HFFc6 (cell line): Measurements from ENCODE around the gene ZNF462. TPM values are rescaled to one million over a fixed set of nuclear protein-coding genes. Genes with fewer than 3 reads are reported as not detected.

Experiments
- DNase-seq: peaks from one replicate; pipeline ENCODE4 v3.0.0-alpha.2; 2018
- H3K27ac Mint-ChIP-seq: 2 replicates; pipeline ENCODE4 v1.8.0; 2020; ENCODE audit warnings: mild to moderate bottlenecking, mixed read lengths
- H3K27me3 Mint-ChIP-seq: 2 replicates; pipeline ENCODE4 v1.8.0; 2021; ENCODE audit warnings: mild to moderate bottlenecking, moderate library complexity, mixed read lengths; ENCODE audit not compliant: insufficient read depth
- H3K36me3 Mint-ChIP-seq: 2 replicates; pipeline ENCODE4 v1.8.0; 2021; ENCODE audit warnings: low read depth, mixed read lengths
- H3K4me1 Mint-ChIP-seq: 2 replicates; pipeline ENCODE4 v1.8.0; 2020; ENCODE audit warnings: low read depth, mixed read lengths
- H3K4me3 Mint-ChIP-seq: 2 replicates; pipeline ENCODE4 v1.8.0; 2020; ENCODE audit warnings: mild to moderate bottlenecking, moderate library complexity, mixed read lengths
- H3K9me3 Mint-ChIP-seq: 2 replicates; pipeline ENCODE4 v1.8.0; 2020; ENCODE audit warnings: mild to moderate bottlenecking, mixed read lengths
- total RNA-seq, 6 experiments: library from RNA; stranded (reverse); fragmentation: NEBNext Ultra II Directional; extraction: Animal tissue kit (Norgen Biotek cat#: 25700); gene quantifications; 2 replicates in 1 of 6; 3 replicates in 5 of 6; pipeline ENCODE4 v1.2.3, GENCODE V29; 2021
- TF ChIP-seq, protein P1 (sequence below): fragments of 200-600 bp; sonication (generic); IDR thresholded peaks from 2 replicates; pipeline ENCODE4 v1.5.0; 2021; ENCODE audit warnings: antibody characterized with exemption, mild to moderate bottlenecking

ZNF462 gene
- total RNA-seq, 6 experiments from 2014 or later, result 10.1 to 18.9 (median 15.6) TPM

DNA sequence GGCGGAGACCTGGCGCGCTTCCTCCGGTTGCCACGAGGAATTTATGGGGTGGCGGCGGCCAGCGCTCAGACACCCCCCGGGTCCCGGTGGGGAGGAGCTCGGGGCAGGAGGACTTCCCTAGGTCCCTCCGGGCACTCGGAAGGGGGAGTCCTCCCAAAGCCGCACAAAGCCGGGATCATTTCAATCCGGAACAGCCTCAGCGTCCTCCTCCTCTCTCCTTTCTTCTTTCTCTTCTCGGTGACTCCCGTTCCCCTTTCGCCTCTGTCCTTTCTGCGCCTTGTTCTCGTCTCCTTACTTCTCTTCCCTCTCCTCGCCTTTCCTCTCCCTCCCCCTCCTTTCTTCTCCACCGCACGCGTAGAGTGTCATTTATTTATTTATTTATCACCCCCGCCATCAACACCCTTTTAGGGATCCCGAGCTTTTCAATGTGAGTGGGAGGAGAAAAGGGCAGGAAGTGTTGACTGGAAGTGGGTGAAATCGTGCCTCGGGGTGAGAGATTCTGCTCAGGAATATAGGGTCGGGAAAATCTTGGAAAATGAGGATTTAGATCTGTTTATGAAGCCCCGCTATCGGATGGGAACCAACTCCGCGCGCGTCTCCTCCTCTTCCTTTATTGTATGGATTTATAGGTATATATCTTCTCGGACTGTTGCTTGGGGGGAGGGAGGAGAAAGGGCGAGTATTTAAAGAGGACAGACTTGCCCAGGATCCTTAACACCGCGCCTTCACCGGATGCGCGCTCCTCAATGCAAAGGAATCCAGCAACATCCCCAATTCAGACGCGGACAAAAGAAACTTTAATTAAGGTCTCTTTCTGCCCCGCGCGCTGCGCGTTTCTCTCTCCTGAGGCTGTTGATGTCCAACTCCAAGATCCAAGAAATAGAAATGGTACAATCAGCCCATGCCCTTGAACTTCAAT, 2.0 kb upstream of the ZNF462 start:
- H3K27ac Mint-ChIP-seq, result peak overlapping the region; percentile 46
- TF ChIP-seq, protein P1, sequence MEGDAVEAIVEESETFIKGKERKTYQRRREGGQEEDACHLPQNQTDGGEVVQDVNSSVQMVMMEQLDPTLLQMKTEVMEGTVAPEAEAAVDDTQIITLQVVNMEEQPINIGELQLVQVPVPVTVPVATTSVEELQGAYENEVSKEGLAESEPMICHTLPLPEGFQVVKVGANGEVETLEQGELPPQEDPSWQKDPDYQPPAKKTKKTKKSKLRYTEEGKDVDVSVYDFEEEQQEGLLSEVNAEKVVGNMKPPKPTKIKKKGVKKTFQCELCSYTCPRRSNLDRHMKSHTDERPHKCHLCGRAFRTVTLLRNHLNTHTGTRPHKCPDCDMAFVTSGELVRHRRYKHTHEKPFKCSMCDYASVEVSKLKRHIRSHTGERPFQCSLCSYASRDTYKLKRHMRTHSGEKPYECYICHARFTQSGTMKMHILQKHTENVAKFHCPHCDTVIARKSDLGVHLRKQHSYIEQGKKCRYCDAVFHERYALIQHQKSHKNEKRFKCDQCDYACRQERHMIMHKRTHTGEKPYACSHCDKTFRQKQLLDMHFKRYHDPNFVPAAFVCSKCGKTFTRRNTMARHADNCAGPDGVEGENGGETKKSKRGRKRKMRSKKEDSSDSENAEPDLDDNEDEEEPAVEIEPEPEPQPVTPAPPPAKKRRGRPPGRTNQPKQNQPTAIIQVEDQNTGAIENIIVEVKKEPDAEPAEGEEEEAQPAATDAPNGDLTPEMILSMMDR, result no peak
- H3K27me3 Mint-ChIP-seq, result peaks cover 24% of the 10 kb centered on the region
- no peak for DNase-seq
- H3K36me3 Mint-ChIP-seq, result no peaks in the 10 kb centered on the region
- H3K4me1 Mint-ChIP-seq, result peaks cover 35% of the 10 kb centered on the region
- H3K4me3 Mint-ChIP-seq, result peak overlapping the region; percentile 94
- H3K9me3 Mint-ChIP-seq, result no peaks in the 10 kb centered on the region

DNA sequence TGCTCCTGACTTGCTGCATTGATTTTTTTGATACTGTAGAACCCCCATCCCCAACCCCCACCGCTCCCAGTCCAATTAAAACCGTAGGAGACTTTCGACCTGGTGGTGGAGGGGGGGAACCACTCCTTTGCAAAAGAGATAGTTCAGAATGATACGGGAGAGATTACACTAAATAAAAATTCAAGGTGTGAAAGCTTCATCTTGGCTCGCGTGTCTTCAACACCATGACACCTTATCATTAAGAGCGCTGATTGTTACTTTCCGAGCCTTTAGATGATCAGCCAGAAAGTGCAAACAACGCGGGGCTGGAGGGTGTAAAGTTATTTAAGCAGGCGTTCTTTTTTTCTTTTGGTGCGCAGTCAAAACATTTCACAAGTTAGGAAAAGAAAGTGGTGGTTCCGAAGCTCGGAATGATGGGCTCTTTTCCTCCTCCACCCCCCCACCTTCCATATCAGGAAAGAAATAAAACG, 1.3 kb upstream of the ZNF462 start:
- Mint-ChIP-seq H3K4me1 (peaks cover 41% of the 10 kb centered on the region), H3K27me3 (peaks cover 24% of the 10 kb centered on the region), H3K9me3 (no peaks in the 10 kb centered on the region), H3K36me3 (no peaks in the 10 kb centered on the region), H3K4me3 (peak overlapping the region; percentile 94), H3K27ac (peak overlapping the region; percentile 17)
- DNase-seq, result no peak
- TF ChIP-seq, protein P1, result no peak

DNA sequence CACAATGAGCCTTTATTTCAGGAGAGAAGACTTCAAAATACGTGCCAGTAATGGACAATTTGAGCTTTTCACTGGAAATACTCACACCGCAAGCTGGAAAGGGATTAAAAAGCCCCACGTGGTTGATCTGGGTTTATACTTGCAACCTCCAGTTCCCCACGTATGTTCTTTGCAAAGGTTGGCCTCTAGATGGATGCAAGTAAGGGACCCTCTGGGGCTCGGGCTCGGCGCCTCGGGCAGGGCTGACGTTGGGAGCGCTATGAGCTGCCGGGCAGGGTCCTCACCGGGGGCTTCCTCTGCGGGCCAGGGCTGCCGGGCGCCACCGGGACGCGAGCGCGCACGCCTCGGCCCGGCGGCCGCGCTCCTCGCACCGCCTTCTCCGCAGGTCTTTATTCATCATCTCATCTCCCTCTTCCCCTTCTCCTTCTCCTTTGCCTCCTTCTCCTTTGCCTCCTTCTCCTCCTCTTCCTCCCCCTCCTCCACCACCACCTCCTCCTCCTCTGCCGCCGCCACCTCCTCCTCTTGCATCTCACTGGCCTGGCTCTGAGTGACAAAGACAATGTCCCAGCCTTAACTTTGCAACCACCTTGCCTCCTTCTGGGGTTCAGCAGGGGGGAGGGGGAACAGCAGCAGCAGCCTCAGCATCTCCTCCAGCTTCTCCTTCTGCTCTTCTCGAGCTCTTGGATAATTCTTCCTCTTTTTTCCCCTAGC, 701 bp upstream of the ZNF462 start:
- TF ChIP-seq, protein P1, result no peak
- Mint-ChIP-seq H3K4me3 (peak overlapping the region; percentile 94), H3K9me3 (no peaks in the 10 kb centered on the region), H3K27me3 (peaks cover 23% of the 10 kb centered on the region), H3K36me3 (no peaks in the 10 kb centered on the region), H3K27ac (peak overlapping the region; percentile 88), H3K4me1 (peaks cover 41% of the 10 kb centered on the region)
- peak; percentile 22 for DNase-seq

DNA sequence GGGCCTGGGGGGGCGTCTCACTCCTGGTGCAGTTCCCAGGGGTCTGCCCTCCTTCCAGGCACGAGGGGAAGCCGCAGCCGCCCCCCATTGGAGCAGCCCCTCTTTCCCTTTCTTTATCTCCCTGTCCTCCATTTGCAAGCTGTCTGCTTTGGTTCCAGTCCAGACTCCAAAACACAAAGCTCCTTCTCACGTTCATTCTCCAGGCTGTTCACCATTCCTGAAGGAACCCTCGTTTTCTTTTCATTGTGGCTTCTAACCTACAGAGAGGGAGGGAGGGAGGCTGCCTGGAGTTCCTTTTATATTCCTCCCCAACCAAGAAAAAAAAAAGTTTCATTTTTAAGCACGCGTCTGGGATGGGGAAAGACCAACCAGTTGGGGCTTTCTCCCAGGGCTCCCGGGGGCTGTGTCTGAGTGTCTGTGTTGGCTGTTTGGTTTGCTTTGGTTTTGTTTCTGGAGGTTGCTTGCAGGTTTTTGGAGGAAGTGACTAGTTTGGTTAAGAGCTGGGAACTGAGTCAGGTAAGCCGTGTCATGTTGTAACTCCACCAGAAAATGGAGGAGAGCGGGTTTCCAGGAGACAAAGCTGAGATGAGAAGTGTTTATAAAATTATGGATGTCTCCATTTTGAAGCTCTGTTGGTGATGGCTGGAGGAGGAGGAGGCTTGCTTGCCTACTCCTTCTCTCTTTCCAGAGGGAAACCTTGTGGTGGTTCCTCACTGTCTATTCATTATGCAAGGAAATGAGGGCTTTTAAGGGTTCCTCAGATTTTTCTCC, 1.6 kb downstream of the ZNF462 start:
- Mint-ChIP-seq H3K27ac (peak overlapping the region; percentile 88), H3K9me3 (no peaks in the 10 kb centered on the region), H3K36me3 (no peaks in the 10 kb centered on the region), H3K4me3 (peak overlapping the region; percentile 94), H3K27me3 (peaks cover 20% of the 10 kb centered on the region), H3K4me1 (peaks cover 62% of the 10 kb centered on the region)
- peak; percentile 34 for DNase-seq
- TF ChIP-seq, protein P1, result no peak

DNA sequence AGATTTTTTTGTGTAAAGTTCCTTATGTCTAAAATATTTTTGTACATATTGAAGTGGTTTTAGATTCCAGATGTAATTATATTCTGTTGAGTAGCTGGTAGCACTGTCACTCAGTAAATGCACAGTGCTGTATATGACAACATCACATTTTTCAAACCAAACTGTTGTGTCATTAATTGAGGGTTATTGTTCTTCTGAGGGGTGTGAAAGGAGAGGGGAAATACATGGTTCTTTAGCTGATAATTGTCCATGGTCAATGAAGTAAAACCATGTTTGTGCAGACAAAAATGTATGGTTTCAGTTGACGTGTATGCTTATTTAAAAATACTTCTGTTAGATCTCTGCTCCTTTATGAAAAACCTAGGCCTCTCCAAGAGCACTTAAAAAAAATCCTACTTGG, 3.3 kb downstream of the ZNF462 start:
- TF ChIP-seq, protein P1, result no peak
- DNase-seq, result no peak

More for the DNA sequence above, 3.3 kb downstream of the ZNF462 start:
- Mint-ChIP-seq H3K9me3 (no peaks in the 10 kb centered on the region), H3K36me3 (no peaks in the 10 kb centered on the region), H3K4me1 (peaks cover 49% of the 10 kb centered on the region), H3K27me3 (peaks cover 6% of the 10 kb centered on the region), H3K27ac (no peak overlapping the region), H3K4me3 (no peak overlapping the region)
